Hippocampal formation (tissue), 2 donors: ENCODE results near the gene HIKESHI.
A peak's percentile ranks its signal among the peaks of the same experiment; 100 is the strongest.

ENCODE experiments used
- DNase-seq, 2 donors: peaks; one replicate each; lab custom pipeline; 2025; lab: John Stamatoyannopoulos, UW

HIKESHI gene

DNA sequence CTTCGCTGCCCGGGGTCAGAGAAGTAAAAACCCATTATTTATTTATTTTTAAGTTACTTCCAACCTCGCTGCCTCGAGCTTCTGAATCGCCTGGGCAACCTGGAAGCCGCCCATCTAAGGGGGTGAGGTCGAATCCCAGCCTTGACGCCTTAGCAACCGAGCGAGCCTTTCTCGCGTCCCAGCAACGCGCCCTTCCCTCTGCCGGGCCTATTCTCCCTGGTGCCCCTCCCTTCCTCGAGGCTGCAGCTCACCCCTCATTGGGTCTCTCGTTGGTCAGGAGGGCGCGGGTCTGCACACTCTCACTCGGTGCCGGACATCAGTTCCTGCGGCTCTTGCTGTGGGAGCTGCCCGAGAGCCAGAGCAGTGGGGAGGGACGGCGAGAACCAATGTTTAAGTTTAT is 72.5 kb downstream of the HIKESHI start, which contains the start of gene CCDC81:
Gene CCDC81, plus strand, starts transcription at position 302 of the 400 bp plus-strand sequence. CDS start 277 bp downstream, outside the sequence.
- DNase-seq: peak in 1 of 2 donors; percentile 19

DNA sequence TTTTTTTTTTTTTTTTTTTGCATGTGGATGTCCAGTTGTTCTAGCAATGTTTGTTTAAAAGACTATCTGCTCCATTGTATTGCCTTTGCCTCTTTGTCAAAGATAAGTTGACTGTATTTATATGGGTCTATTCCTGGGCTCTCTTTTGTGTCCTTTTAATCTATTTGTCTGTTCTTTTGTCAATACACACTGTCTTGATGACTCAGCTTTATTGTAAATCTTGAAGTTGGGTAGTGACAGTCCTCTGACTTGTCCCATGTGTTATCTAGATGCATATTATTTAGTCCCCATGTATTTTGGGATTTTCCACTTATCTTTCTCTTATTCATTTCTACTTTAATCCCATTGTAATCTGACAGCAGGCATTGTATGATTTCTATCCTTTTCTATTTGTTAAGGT is 75.9 kb downstream of the HIKESHI start:
- DNase-seq: no peak

DNA sequence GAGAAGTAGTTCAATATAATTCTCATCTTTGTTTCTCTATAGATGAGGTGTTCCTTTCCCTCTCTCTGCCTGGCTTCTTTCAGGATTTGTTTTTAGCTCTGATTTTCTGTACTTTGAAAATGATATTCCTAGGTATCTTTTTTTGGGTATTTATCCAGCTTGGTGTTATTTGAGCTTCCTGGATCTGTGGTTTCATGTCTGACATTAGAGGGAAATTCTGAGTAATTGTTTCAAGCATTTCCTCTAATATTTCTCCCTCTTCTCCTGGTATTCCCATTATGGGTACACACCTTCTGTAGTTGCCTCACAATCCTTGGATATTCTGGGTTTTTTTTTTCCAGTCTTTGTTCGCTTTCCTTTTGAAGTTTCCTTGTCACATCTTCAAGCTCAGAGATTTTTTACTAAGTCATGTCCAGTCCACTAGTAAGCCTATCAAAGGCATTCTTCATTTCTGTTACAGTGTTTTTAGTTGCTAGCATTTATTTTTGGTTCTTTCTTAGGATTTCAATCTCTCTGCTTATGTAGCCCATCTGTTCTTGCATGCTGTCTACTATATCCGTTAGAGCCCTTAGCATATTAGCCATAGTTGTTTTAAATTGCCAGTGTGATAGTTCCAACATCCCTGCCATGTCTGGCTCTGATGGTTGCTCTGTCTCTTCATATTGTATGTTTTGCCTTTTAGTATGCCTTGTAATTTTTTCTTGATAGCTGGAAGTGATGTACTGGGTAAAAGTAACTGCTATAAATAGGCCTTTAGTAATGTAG is 78.4 kb downstream of the HIKESHI start:
- DNase-seq: no peak

DNA sequence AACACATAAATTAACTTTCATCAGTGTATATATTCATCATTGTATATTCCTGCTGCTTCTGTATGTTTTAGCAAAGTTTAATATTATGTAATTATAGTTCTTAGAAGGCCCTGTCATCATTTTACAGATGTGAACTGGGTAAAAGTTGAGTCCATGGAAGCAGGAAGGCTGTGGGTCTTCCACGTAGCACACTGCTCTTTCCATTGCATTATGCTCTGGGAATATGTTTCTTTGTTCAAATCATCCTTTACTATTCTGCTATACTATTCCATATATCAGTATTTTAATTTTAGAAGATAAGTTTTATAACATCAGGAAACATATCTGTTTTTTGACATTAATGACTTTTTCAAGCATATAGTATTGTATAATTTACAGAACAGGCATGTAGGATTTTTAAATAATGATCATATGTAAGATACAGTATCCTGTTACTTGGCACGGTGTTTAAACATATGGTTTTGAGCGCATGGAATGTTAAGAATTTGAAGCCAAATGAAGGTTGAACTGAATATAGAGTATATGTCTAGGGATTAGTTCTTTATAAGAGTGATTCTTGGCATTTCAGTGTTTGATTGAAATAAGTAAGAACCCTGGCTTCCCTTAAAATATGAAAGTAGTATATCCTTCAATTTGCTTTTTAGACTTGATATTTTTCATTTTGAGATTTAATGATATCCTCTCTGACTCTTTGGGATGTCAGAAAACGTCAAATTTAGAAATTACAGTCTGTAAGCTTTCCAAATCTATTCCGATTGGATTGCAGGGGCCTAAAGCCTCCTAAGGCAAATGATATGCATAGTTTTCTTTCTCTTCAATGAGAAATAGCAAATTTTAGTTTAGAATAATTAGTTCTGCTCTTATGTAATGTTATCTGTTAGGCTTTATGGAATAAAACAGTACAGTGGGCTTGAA is 81.3 kb downstream of the HIKESHI start:
- no peak for DNase-seq

DNA sequence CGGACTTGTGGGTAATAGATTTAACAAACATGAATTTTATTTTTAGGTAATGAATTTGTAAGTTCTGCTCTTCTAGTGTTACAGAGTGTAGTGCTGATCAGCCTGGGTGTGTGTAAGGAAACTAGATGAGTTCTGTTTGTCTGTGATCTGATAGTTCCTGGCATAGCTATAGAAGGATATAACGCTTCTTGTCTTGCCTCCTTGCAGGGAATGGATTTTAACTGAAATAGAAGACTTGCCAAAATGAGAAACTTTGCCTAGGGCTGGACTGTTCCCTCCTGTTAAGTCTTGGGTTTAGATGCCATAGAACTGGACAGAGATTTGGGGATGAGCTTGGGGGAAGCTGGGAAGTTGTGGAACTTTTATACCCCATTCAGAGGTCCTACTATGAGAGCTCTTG is 84.2 kb downstream of the HIKESHI start:
- DNase-seq: no peak

DNA sequence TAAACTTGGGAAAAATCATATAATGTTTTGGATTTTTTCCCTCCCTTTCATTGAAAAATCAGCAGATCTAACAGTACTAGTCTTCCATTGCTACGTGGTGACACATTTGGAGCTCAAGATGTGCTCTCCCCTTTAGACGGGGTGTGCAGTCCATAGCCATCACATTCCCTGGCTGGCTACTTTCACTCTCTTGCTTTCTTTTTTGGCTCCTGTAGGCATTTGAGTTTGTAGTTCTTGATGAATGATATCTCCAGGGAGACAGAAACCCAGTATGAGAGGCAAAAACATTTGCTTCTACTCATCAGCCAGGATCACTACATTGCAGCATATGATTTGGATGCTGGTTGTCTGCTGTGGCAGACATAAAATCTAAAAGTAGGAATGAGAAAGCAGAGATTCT is 84.7 kb downstream of the HIKESHI start:
- no peak for DNase-seq

DNA sequence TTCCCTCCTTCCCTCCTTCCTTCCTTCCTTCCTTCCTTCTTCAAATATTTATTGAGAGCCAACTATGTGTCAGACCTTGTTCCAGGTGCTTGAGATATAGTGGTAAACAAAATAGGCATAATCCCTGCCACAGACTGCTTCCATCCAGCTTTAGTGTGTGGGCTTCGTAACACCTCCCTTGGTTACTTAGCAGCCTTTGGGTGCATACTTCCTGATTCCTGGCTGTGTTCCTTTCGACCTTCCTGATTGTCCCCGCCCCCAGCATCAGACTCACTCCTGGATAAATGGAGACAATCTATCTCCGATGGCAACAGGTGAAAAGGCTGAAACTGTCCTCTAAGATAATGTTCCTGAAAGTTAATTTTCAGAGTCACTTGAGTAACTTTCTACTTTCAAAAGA is 86.2 kb downstream of the HIKESHI start:
- DNase-seq: no peak

DNA sequence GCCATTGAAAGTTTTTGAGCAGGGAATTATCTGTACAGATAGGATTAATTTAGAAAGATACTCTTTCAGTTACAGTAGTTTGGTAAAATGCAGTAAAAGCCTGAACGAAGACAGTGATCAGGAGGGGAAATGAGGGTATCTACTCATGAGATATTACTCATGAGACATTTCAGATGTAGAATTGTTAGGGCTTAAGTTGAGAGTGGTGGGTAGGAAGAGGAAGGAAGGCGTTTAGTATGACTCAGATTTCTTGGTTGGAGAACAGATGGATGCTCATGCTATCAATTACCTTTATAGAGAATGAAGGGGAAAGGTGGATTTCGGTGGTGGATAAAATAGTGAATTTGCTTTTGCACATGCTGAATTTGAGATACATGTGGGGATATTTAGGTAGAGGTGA is 88.4 kb downstream of the HIKESHI start:
- DNase-seq: no peak

DNA sequence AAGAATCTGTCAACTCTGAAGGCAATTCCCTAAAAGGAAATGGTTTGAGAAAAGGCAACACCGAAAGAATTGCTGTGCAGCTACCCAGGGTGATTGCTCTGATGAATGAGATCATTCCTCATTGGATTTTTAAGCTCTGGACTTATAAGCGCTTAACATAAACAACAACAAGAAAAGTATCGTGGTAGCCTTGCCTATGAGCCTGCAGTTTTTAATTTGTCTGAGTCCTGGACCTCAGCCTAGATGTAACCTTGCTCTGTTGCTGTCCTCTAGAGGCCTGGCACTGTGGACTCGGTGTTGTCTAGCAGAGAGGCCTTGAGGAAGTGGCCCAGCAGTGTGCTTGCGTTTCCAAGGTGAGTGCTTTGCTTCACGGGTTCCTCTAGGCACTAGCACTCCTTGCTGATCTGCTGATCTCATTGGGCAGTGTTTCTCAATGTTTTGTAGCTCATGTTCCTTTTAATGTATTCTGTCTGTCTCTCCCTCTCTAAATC is 93.1 kb downstream of the HIKESHI start:
- DNase-seq: peak in 1 of 2 donors; percentile 18
